Uterus (tissue), 4 donors: ENCODE results near the gene ESPN. TPM values are rescaled to one million over a fixed set of nuclear protein-coding genes. Genes with fewer than 3 reads are reported as not detected.

ENCODE experiments used
- DNase-seq, 2 donors: peaks; one replicate each; pipeline ENCODE4 v3.0.0-alpha.2; 2019 to 2020
- H3K27ac ChIP-seq, 2 donors: fragments of 200-600 bp; sonication (generic); 1 replicate in 1 of 2; 2 replicates in 1 of 2; pipeline ENCODE4 v1.5.1; 2016 to 2018
- H3K27me3 ChIP-seq, 2 donors: fragments of 200-600 bp; sonication (generic); one replicate each; pipeline ENCODE4 v1.5.1; 2018 to 2019; ENCODE audit warnings: control low read depth in 1 of 2
- H3K36me3 ChIP-seq, 2 donors: fragments of 200-600 bp; sonication (generic); one replicate each; pipeline ENCODE4 v1.5.1; 2019; ENCODE audit warnings: control low read depth in 1 of 2
- H3K4me1 ChIP-seq, 2 donors: fragments of 200-600 bp; sonication (generic); one replicate each; pipeline ENCODE4 v1.5.1; 2018 to 2019; ENCODE audit warnings: control low read depth in 1 of 2
- H3K4me3 ChIP-seq, 2 donors: fragments of 200-600 bp; sonication (generic); 1 replicate in 1 of 2; 2 replicates in 1 of 2; pipeline ENCODE4 v1.5.1; 2018 to 2019; ENCODE audit warnings: mild to moderate bottlenecking in 1 of 2
- H3K9me3 ChIP-seq, 2 donors: fragments of 200-600 bp; sonication (generic); one replicate each; pipeline ENCODE4 v1.5.1; 2019; ENCODE audit warnings: control low read depth in 1 of 2
- POLR2A ChIP-seq, 2 donors: fragments of 450-650 bp; IDR thresholded peaks; one replicate each; pipeline ENCODE4 v1.6.1; 2016; ENCODE audit warnings: antibody characterized with exemption in 2 of 2, mild to moderate bottlenecking in 1 of 2, moderate library complexity in 1 of 2
- intact Hi-C: fragments of 100-400 bp; cut with DNase I; formaldehyde crosslinking; loops from one replicate; pipeline ENCODE4 v1.15.1; 2023; ENCODE audit warnings: low total_unique reads
- total RNA-seq, 4 donors: library from RNA; depleted of rRNA in 3 of 4; stranded (reverse); fragments of >200 nt in 3 of 4; gene quantifications; one replicate each; pipeline versions ENCODE4 v1.1.0 to v1.2.4, GENCODE V29; 2014 to 2023
- TF ChIP-seq, protein P1 (sequence below), 4 experiments: fragments of 200-600 bp in 2 of 4; fragments of 450-650 bp in 2 of 4; sonication (generic) in 2 of 4; IDR thresholded peaks; one replicate each; pipeline ENCODE4 v1.5.1; 2016 to 2019; ENCODE audit warnings: antibody characterized with exemption in 4 of 4, mild to moderate bottlenecking in 2 of 4, moderate library complexity in 1 of 4
- donor health status: DM: yes; HTN: yes; CAD: no.

The ESPN gene
- total RNA-seq, 4 donors from 2014 or later: 0.58 to 2.5 TPM; not detected in 2

DNA sequence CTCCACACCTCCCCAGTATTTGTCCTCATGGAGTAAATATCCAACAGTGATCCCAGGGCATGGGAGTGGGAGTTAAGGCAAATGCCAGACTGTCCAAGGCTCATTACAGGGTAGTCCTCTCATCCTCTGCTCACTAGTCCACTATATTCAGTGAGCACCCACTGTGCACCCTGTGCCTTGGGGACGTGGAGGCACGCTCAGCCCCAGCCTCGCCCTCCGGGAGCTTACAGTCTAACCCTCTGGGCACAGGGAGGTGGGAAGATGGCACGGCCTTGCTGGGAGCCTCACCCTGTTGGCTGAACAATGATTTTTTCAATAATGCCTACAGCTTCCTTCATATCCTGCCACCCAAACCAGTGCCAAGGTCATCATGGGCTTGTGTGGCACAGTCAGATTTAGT, 7.7 kb upstream of the ESPN start:
- Histone ChIP-seq H3K27me3 (peaks cover 7 to 27% of the 10 kb centered on the region in 2 donors), H3K36me3 (no peaks in the 10 kb centered on the region), H3K27ac (no peak overlapping the region), H3K9me3 (no peaks in the 10 kb centered on the region), H3K4me3 (no peak overlapping the region), H3K4me1 (peaks cover 0 to 20% of the 10 kb centered on the region in 2 donors)
- intact Hi-C loops: no loop called here
- TF ChIP-seq, protein P1, sequence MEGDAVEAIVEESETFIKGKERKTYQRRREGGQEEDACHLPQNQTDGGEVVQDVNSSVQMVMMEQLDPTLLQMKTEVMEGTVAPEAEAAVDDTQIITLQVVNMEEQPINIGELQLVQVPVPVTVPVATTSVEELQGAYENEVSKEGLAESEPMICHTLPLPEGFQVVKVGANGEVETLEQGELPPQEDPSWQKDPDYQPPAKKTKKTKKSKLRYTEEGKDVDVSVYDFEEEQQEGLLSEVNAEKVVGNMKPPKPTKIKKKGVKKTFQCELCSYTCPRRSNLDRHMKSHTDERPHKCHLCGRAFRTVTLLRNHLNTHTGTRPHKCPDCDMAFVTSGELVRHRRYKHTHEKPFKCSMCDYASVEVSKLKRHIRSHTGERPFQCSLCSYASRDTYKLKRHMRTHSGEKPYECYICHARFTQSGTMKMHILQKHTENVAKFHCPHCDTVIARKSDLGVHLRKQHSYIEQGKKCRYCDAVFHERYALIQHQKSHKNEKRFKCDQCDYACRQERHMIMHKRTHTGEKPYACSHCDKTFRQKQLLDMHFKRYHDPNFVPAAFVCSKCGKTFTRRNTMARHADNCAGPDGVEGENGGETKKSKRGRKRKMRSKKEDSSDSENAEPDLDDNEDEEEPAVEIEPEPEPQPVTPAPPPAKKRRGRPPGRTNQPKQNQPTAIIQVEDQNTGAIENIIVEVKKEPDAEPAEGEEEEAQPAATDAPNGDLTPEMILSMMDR (IDR thresholded peaks at IDR 0.05): no peak
- TF ChIP-seq POLR2A (IDR thresholded peaks at IDR 0.05): no peak
- DNase-seq: no peak

GRCh38 chr1:6417961-6418667, 6.5 kb upstream of the ESPN start:
- Histone ChIP-seq H3K36me3 (no peaks in the 10 kb centered on the region), H3K4me3 (no peak overlapping the region), H3K4me1 (peaks cover 0 to 23% of the 10 kb centered on the region in 2 donors), H3K27me3 (peaks cover 7 to 31% of the 10 kb centered on the region in 2 donors), H3K27ac (no peak overlapping the region), H3K9me3 (no peaks in the 10 kb centered on the region)
- intact Hi-C loops: no loop called here
- TF ChIP-seq POLR2A (IDR thresholded peaks at IDR 0.05): no peak
- TF ChIP-seq, protein P1 (IDR thresholded peaks at IDR 0.05): no peak
- no peak for DNase-seq

DNA sequence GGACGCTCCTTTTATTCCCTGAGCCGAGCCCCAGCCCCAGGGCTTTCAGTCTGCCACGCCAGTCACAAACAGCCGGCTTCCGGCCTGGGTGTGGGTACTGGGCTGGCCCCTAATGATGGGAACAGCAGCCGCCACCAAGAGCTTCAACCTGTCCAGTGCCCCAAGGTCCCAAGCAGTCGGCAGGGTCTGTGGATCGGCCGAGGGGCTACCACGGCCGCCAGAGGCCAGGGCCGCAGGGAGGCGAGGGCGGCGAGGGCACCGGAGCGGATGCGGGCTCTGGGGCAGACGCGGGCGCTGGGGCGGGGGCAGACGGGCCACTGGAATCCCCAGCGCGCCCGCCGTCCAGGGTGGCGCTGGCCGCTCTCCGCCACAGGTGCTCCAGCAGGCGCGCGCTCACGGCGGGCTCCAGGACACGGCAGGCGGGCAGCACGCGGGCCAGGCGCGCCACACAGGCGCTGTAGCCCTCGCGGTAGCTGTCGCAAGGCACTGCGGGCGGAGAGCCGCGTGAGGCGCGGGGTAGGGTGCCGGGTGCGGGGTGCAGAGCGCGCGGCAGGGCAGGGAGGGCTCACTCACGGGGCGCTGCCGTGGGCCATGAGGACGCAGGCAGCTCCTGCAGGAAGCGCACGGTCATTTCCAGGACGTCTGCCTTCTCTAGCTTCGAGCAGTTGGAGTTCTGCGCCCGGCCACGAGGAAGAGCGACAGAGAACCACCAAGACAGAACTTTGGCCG, 5.7 kb upstream of the ESPN start:
- Histone ChIP-seq H3K9me3 (no peaks in the 10 kb centered on the region), H3K4me1 (peaks cover 0 to 30% of the 10 kb centered on the region in 2 donors), H3K27me3 (peaks cover 7 to 36% of the 10 kb centered on the region in 2 donors), H3K36me3 (no peaks in the 10 kb centered on the region), H3K4me3 (no peak overlapping the region), H3K27ac (no peak overlapping the region)
- no peak for DNase-seq
- TF ChIP-seq, protein P1 (IDR thresholded peaks at IDR 0.05): no peak
- TF ChIP-seq POLR2A (IDR thresholded peaks at IDR 0.05): no peak
- intact Hi-C loops: no loop called here

DNA sequence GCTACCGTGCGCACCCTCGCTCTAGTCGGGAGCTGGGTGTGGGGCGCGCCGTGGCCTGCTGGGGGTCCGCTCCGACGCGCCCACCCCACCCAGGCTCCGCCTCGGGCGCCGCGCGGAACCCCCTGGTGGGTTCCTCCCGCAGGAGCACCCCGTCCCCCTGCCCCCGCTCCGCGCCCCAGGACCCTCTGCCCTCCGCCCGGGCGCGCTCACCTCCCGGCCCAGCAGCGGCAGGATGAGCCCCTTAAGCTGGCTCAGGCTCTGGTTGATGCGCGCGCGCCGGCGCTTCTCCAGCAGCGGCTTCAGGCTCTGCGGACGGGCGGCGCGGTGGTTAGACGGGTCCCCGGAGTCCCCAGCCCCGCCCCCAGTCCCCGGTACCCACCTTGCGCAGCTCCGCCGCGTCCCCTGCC, 5.2 kb upstream of the ESPN start:
- intact Hi-C loops: no loop called here
- Histone ChIP-seq H3K4me1 (peaks cover 0 to 33% of the 10 kb centered on the region in 2 donors), H3K9me3 (no peaks in the 10 kb centered on the region), H3K27ac (no peak overlapping the region), H3K4me3 (peak overlapping the region in 1 of 2 donors; percentile 12), H3K27me3 (peaks cover 9 to 41% of the 10 kb centered on the region in 2 donors), H3K36me3 (no peaks in the 10 kb centered on the region)
- no peak for TF ChIP-seq POLR2A (IDR thresholded peaks at IDR 0.05)
- TF ChIP-seq, protein P1 (IDR thresholded peaks at IDR 0.05): no peak
- no peak for DNase-seq
